ENCODE results near the gene SLC16A7. TPM values are rescaled to one million over a fixed set of nuclear protein-coding genes. Genes with fewer than 3 reads are reported as not detected.

Gene SLC16A7
- total and polyA plus RNA-seq, 2 of the 8 experiments (the other 6 are each of a cell fraction or from before 2014, with no cell fraction given) = 0.74 to 4.3 TPM

DNA sequence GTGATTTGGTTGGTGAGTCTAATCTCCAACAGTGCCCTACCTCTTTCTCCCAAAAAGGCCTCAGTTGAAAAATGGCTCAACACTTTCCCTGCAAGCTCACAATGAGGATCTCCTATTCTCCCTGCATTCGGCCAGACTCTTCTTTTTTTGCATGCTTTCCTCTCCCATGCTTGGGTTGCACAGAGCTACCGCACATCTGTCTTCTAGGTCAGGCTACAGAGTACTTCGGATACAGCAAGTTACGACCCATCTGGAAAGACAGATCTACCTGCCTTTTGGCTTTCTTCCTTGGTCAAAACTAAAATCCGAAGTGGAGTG is 305 bp upstream of the SLC16A7 start:
- no peak overlapping the region for H2BK15ac ChIP-seq (ENCODE audit: low read length)
- H2AFZ ChIP-seq (ENCODE audit: low read length) = peak overlapping the region; percentile 84
- H3K4ac ChIP-seq (replicated peaks; ENCODE audit: insufficient read length, low read depth, low read length) = no peak overlapping the region
- H3K27ac ChIP-seq (ENCODE audit: low read depth, low read length) = no peak overlapping the region
- H3K27me3 ChIP-seq (replicated peaks in 1 of 4; ENCODE audit: control insufficient read depth in 3 of 4, extremely low read depth in 1 of 4, insufficient read depth in 3 of 4, low read length in 3 of 4) = peaks cover 0 to 11% (median 2%) of the 10 kb centered on the region in 4 experiments; a peak in 2 of 7 replicates
- H3K14ac ChIP-seq (ENCODE audit: insufficient read length) = no peak overlapping the region
- no peaks in the 10 kb centered on the region for H4K20me1 ChIP-seq (replicated peaks in 1 of 2; ENCODE audit: control insufficient read depth in 1 of 2, insufficient read depth in 2 of 2, low read length in 2 of 2)
- H3K4me3 ChIP-seq (ENCODE audit: extremely low read depth in 1 of 4, insufficient read depth in 2 of 4, low read depth in 3 of 4, low read length in 4 of 4) = peak overlapping the region; percentile 41 to 74 (median 64)
- no peak overlapping the region for H2BK120ac ChIP-seq (replicated peaks; ENCODE audit: low read depth, low read length)
- CTCF ChIA-PET (ENCODE audit: partially characterized antibody) = interaction anchor here (0.6 to 1.4 kb wide), 3 partner anchors 139 to 523 kb away, joined by 3 to 5 read pairs (median 4); no protein-coding TSS in a partner anchor
- H3K9ac ChIP-seq (replicated peaks in 1 of 4; ENCODE audit: extremely low read depth in 1 of 4, low read depth in 3 of 4, low read length in 3 of 4) = peak overlapping the region in 3 of 4 experiments; percentile 34 to 73 (median 41); a peak in 3 of 7 replicates
- H3K36me3 ChIP-seq (ENCODE audit: control insufficient read depth in 2 of 4, insufficient read depth in 4 of 4, low read length in 3 of 4) = no peaks in the 10 kb centered on the region
- H2BK12ac ChIP-seq (ENCODE audit: low read depth, low read length) = no peak overlapping the region
- no peak overlapping the region for H2BK20ac ChIP-seq (ENCODE audit: low read length)
- H3K18ac ChIP-seq (ENCODE audit: extremely low read depth, low read length) = no peak overlapping the region
- H3K4me2 ChIP-seq (ENCODE audit: insufficient read depth in 1 of 2, low read depth in 2 of 2, low read length in 2 of 2) = peak overlapping the region; percentile 70 to 82
- no peak overlapping the region for H2BK5ac ChIP-seq (ENCODE audit: low read depth, low read length)
- 2% methylated on average over 5 of the region's 5 CpGs; no CpG with 5 or more reads in 1 of the 2 experiments for WGBS, 2 experiments (ENCODE audit: extremely low coverage in 1 of 2, insufficient coverage in 1 of 2, insufficient read length in 1 of 2, insufficient replicate concordance in 2 of 2, low coverage in 1 of 2, low lambda C conversion rate in 2 of 2, missing lambda C conversion rate in 1 of 2)
- H3K56ac ChIP-seq (replicated peaks; ENCODE audit: insufficient read length, low read depth, low read length) = no peak overlapping the region
- H3K9me3 ChIP-seq (ENCODE audit: insufficient read depth in 2 of 2, low read depth in 1 of 2, low read length in 1 of 2) = no peaks in the 10 kb centered on the region
- peaks cover 0 to 7% (median 3%) of the 10 kb centered on the region in 4 experiments; a peak in 4 of 7 replicates for H3K4me1 ChIP-seq (replicated peaks in 1 of 4; ENCODE audit: control insufficient read depth in 3 of 4, insufficient read depth in 4 of 4, low read length in 3 of 4)
- H3K79me1 ChIP-seq (ENCODE audit: low read depth, low read length) = no peaks in the 10 kb centered on the region
- H3K79me2 ChIP-seq (ENCODE audit: control insufficient read depth in 1 of 2, insufficient read depth in 2 of 2, low read length in 2 of 2) = no peaks in the 10 kb centered on the region
- no peak overlapping the region for H4K91ac ChIP-seq (replicated peaks; ENCODE audit: insufficient read length, low read length)
- no peaks in the 10 kb centered on the region; the same call in 1 of the 2 replicates for H3K23me2 ChIP-seq (ENCODE audit: low read depth, low read length)
- H2AK5ac ChIP-seq (ENCODE audit: low read depth, low read length) = no peak overlapping the region
- H3K23ac ChIP-seq (ENCODE audit: insufficient read length) = no peak overlapping the region
- peak; percentile 63 for FAIRE-seq
- H4K5ac ChIP-seq (ENCODE audit: insufficient read length, low read depth, low read length) = no peak overlapping the region
- H4K8ac ChIP-seq (ENCODE audit: extremely low read depth, insufficient read depth, low read length) = no peak overlapping the region
- POLR2A ChIA-PET (ENCODE audit: partially characterized antibody) = interaction anchor here (0.6 to 1.7 kb wide), 4 partner anchors 14 to 187 kb away, joined by 3 to 5 read pairs (median 4); no protein-coding TSS in a partner anchor
- DNase-seq (ENCODE audit: low read depth in 1 of 2, low spot score in 2 of 2) = no peak
- TF ChIP-seq SIX5 (IDR thresholded peaks at IDR 0.05; ENCODE audit: low read depth, low read length) (no peak), CBX8 (IDR thresholded peaks at IDR 0.05; ENCODE audit: borderline replicate concordance, low read depth, low read length) (no peak), TCF12 (IDR thresholded peaks at IDR 0.05; ENCODE audit: low read depth, low read length) (no peak), TEAD4 (IDR thresholded peaks at IDR 0.05; ENCODE audit: low read depth, low read length) (no peak), E2F6 (IDR thresholded peaks at IDR 0.05) (no peak), SUZ12 (IDR thresholded peaks at IDR 0.05; ENCODE audit: low read length) (peak; percentile 8; the same call in 1 of the 2 replicates), SRF (IDR thresholded peaks at IDR 0.05; ENCODE audit: low read depth, low read length) (no peak), NRF1 (IDR thresholded peaks at IDR 0.05; ENCODE audit: low read depth, low read length) (no peak), SP1 (IDR thresholded peaks at IDR 0.05; ENCODE audit: low read depth, low read length) (0 out of 2 replicates have a peak, but pooled peaks have one; percentile 38), CTBP2 (IDR thresholded peaks at IDR 0.05; ENCODE audit: borderline replicate concordance, insufficient read depth, insufficient read length, low read length) (no peak), GABPA (IDR thresholded peaks at IDR 0.05; ENCODE audit: borderline replicate concordance, insufficient read depth, low read length) (no peak)
- TF ChIP-seq, protein P1, sequence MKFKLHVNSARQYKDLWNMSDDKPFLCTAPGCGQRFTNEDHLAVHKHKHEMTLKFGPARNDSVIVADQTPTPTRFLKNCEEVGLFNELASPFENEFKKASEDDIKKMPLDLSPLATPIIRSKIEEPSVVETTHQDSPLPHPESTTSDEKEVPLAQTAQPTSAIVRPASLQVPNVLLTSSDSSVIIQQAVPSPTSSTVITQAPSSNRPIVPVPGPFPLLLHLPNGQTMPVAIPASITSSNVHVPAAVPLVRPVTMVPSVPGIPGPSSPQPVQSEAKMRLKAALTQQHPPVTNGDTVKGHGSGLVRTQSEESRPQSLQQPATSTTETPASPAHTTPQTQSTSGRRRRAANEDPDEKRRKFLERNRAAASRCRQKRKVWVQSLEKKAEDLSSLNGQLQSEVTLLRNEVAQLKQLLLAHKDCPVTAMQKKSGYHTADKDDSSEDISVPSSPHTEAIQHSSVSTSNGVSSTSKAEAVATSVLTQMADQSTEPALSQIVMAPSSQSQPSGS (IDR thresholded peaks at IDR 0.05; ENCODE audit: low read length) = no peak

All from H1 (cell line).